HG02840 (cell line): ENCODE measurements around the gene PGLYRP2.

ENCODE experiments used
- ATAC-seq: cut with Tn5 transposase; IDR thresholded peaks from one replicate; pipeline ENCODE4 v1.9.1; 2021; ENCODE audit warnings: mild to moderate bottlenecking, moderate library complexity, moderate number of reproducible peaks; ENCODE audit not compliant: unreplicated experiment, low FRiP score

The PGLYRP2 gene

GRCh38 chr19:15428956-15429824 lies 50.1 kb downstream of the PGLYRP2 start:
- ATAC-seq, result no peak

- no peak for ATAC-seq
Measured at GRCh38 chr19:15427991-15428471, 51.3 kb downstream of the PGLYRP2 start.

- ATAC-seq, result no peak
Measured at GRCh38 chr19:15427350-15427700, 52.0 kb downstream of the PGLYRP2 start.

DNA sequence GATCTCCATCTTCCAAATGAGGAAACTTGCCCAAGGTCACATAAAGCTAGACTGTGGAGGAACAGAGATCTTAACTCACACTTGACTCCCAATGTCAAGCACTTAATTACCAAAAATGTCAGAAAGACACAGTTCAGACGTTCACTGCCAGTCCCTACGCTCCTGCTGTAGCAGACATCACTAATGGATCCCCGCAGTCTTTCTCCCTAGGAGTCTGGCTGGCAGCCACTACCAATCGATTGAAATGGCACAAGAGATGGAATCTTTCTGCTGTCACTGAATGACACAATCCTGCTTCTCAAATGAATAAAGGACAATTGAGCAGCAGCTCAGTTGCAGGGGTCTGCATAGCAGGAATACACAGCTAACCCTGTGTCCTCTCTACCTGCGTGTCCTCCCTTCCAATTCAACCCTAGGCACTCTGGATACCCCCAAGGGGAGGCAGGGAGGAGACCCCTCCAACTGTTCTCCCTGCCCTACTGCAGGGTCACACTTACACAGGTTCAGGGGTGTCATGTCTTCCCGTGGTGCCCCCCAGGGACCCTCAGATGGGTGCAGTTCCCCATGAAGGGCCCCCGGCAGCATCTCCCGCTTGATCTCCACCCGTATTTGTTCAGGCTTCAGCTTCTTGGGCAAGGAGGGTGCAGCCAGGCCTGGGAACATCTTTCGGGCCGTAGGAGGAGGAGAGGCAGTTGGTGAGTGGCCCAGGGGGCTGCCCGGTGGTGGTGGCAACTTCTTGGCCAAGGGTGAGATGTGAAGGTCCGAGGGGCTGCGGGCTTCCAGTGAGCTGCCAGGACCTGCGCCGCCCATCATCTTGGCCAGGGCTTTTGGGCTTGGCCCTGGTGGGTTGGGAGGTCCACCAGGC lies 52.6 kb downstream of the PGLYRP2 start:
- ATAC-seq, result no peak

- no peak for ATAC-seq
Measured at GRCh38 chr19:15425321-15425950, 53.9 kb downstream of the PGLYRP2 start.

DNA sequence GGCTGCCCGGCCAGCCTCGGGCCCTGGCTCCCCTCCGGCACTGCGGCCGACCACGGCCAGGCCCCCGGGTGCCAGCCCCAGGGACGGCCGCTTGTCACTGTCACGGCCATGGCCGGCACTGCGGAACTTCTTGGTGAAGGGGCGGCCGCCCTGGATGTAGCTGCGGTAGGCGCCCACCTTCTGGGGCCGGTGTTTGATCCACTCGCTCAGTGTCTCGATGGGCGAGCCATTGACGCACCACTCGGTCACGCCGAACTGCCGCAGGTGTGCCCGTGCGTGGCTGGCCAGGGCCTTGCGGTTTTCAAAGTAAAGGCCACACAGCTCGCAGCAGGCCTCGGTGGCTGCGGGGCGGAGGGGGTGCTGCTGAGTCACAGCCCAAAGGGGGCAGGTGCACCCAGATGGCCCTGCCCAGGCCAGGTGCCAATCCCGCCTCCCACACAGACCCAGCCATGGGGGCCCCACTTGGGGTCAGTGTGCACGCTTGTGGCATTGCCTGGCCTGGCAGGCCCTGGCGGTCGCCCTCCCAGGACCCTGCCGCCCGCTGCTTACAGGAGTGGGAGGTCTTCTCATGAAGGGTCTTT lies 54.5 kb downstream of the PGLYRP2 start:
- no peak for ATAC-seq

DNA sequence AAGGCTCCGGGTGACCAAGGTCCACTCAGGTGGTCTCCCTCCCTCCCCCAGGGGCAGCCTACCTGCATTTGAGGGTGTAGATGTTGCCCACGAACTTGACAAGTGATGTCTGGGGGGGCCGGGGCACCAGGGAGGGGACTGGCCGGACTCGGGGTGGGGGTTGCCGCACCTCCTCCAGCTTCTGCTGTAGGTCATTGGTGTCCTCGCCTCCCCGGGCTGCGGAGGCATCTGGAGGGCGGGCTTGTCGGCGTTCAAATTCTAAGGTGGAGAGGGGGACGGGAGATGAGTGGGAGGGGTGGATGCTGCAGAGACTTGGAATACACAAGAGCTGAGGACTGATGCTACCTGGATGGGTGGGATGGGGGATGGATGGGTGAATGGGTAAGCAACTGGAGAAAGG lies 55.2 kb downstream of the PGLYRP2 start:
- no peak for ATAC-seq

- no peak for ATAC-seq
Measured at GRCh38 chr19:15423130-15423529, 56.2 kb downstream of the PGLYRP2 start.

GRCh38 chr19:15422296-15423075 lies 56.8 kb downstream of the PGLYRP2 start:
- ATAC-seq, result no peak

DNA sequence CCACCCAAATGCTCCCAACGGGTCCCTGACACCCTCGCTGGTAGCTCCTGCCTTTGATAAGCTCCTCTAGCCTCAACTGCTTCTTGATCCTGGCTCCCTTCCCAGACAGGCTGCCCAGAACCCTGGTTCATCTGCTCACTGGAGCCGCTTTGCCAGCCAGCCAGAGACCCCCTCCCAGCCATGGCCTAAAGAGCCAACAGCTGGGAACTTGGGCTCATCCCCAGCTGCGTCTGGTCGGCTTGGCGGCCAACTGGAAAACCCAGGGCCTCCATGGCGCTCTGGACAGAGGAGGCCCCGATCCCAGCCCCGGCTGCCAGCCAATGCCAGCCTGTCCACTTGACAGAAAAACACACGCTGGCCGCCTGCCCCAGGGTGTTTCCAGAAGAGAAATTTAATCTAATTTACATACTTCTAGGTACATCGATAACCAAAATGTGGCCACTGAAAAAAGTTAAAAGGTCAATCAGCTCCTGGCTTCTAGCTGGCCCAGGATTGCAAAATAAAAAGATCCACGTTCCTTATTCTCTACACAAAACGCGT lies 57.5 kb downstream of the PGLYRP2 start:
- ATAC-seq, result no peak

DNA sequence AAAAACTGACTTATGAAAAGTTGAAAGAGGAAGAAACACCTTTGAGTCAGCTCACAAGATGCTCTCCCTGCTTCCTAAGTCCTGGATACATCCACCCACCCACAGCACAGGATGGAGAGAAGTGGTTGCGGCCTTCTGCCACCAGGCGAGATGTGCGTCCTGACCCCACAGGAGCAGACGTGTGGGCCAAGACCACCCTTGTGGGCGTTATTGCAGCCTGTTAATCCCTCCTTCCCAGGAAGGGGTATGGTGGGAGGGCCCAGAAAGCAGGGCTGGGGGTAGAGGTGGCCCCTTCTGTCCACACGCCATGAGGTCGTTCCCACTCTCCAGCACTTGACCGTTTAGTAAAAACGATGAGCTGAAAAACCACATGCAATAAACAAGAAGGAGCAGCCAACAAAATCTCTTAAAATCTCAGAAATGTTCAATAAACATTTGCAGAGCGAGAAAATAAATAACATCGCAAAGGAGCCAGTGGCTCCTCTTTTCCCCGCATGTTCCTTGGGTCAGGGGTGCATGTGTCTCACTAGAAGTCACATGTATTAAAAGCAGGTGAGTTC lies 58.1 kb downstream of the PGLYRP2 start:
- ATAC-seq, result no peak

DNA sequence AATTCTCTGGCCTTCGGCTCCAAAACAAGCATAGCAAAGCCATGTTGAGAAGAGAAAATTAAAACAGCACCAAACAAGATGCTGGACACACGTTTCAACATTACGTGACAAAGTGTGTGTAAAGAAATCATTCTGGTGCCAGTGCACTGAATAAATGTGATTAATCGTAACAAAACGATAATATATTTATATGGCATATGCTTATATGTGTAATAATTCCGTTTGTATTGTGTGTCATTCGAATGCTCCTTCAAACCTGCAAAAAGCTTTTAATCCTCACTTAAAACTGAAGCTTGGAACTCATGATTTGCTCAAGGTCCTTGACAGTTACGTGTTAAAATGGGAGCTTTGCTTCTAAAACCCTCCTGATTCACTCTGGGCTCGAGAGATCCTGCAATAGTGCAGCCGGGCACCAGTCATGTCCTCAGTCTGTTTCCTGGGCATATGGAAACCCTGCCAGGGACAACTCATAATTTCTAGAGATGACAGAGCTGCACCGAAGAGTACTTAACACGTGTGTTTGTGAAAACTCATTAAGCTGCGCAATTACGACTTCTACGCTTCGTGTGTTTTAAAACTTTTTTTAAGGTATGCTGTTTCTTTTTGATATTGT lies 59.8 kb downstream of the PGLYRP2 start:
- ATAC-seq, result no peak
